Panc1 (cell line): Measurements from ENCODE around the gene AGBL2.

Experiments
- CTCF ChIP-seq: fragments of 450-650 bp; IDR thresholded peaks from 2 replicates; pipeline ENCODE4 v1.5.1; 2017; ENCODE audit warnings: mild to moderate bottlenecking
- POLR2AphosphoS5 ChIP-seq: IDR thresholded peaks from 2 replicates; pipeline ENCODE4 v1.6.1; 2012; ENCODE audit warnings: mild to moderate bottlenecking, low read depth, low read length, moderate library complexity
- REST ChIP-seq, 2 experiments: IDR thresholded peaks; 2 replicates each; pipeline ENCODE4 v1.6.1; 2011 to 2012; ENCODE audit warnings: low read depth in 2 of 2, control low read depth in 1 of 2, low read length in 1 of 2, mild to moderate bottlenecking in 1 of 2, moderate library complexity in 1 of 2; ENCODE audit not compliant: insufficient read depth in 1 of 2

- no peak for TF ChIP-seq CTCF
- no peak for TF ChIP-seq REST (IDR thresholded peaks at IDR 0.05; ENCODE audit: insufficient read depth in 1 of 2, low read depth in 2 of 2, low read length in 1 of 2)
- no peak for TF ChIP-seq POLR2AphosphoS5
Measured at GRCh38 chr11:47732271-47732670, 17.1 kb upstream of the AGBL2 start.
